Smooth muscle cell of the brain vasculature (primary cell): ENCODE measurements around the gene RPL19.

ENCODE experiments used
- DNase-seq: peaks from one replicate; pipeline ENCODE4 v3.0.0-alpha.2; 2012; ENCODE audit warnings: low read depth, low spot score

The RPL19 gene

DNA sequence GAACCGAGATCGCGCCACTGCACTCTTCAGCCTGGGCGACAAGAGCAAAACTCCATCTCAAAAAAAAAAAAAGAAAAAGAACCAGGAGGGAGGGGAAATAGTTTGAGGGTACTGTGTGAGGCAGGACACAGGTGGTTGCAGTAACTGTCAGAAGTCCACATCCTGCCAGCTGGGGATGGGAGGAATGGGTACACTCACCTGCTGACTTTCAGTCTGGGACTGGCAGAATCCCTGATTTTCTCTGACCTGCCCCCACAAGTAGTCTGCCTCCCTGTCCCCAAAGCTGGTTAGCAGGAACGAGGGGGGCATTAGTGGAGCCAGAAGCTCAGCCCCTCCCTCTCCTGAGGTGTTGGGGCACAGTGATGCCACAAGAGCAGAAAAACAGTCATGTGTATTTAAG lies 27.0 kb upstream of the RPL19 start:
- no peak for DNase-seq

GRCh38 chr17:39173526-39174274 lies 26.4 kb upstream of the RPL19 start:
- no peak for DNase-seq

DNA sequence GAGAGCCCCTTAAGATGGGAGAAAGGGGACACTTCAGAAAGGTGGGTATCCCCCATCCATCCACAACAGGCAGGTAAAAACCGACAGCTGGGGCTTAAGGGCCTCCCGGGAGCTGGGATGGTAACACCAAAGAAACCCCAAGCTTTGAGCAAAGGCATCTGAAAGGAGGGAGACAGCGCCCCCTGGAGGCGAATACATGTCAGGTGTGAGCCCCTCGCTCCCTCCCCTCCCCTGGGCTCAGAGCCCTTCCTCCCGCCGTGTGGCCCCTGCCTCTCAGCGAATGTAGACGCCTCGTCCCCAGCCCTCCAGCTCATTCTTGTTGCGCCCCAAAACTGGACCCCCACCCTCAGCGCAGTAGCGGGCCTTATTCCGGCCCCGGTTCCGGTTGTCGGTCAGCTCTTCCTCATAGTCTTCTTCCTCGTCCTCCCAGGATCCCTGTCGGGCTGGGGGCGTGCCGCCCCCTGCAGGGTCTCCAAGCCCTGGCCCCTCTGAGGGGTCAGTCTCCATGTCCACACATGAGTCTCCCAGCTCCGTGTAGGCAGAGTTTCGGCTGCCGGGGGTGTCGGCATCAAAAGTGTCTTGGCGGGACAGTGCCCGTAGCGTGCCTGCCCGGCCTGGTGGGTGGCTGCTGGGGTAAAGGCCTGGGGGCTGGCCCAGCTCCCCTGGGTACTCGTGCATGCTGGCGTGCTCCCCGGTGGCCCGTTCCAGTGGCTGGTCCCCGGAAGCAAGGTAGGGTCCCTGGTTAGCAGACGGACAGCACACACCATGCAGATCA lies 25.0 kb upstream of the RPL19 start:
- no peak for DNase-seq

DNA sequence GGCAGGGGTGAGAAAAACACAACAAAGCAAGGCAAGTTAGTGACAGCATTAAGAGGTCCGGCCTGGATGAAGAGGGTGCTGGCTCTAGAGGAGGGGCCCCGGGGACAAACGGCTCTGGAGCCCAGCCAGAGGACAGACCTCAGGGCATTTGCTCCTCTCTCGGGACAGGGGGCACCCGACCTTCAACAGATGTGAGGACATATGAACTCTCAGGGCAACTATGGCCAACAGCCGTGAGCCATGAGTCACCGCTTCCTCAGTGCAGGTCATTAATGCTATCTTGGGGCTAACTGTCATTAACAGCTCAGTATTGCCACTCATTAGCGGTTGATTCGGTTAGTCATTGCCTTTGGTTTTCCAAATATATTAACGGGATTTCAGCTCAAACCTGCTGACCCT lies 24.4 kb upstream of the RPL19 start:
- DNase-seq, result no peak

GRCh38 chr17:39177256-39177655 lies 22.8 kb upstream of the RPL19 start:
- DNase-seq, result no peak

DNA sequence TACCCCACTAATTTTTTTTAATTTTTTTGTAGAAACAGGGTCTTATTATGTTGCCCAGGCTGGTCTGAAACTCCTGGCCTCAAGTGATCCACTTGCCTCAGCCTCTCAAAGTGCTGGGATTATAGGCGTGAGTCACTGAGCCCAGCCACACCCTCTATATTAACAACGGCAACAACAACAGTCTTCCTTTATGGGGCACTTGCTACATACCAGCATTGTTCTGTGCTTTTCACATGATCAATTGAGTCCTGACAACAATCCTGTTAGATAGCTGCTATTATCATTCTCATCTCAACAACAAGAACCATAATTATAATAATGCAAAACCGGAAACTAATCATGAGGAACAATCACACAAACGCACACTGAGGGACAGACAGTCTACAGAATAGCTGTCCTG lies 21.5 kb upstream of the RPL19 start:
- DNase-seq, result no peak

- no peak for DNase-seq
Observed at GRCh38 chr17:39181303-39181702, 18.8 kb upstream of the RPL19 start.

DNA sequence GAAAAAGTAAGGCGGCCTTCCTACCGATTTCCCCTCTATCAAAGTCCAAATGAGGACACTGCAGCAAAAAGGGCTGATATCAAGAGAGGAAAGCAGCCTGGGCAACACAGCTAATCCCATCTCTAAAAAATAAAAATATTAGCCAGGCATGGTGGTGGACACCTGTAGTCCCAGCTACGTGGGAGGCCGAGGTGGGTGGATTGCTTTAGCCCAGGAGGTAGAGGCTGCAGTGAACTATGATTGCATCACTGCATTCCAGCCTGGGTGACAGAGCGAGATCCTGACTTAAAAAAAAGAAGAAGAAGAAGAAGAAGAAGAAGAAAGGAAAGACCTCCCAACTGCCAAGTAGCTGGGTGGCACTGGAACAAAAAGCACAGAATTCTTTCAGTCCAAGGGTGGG lies 17.0 kb upstream of the RPL19 start:
- no peak for DNase-seq

DNA sequence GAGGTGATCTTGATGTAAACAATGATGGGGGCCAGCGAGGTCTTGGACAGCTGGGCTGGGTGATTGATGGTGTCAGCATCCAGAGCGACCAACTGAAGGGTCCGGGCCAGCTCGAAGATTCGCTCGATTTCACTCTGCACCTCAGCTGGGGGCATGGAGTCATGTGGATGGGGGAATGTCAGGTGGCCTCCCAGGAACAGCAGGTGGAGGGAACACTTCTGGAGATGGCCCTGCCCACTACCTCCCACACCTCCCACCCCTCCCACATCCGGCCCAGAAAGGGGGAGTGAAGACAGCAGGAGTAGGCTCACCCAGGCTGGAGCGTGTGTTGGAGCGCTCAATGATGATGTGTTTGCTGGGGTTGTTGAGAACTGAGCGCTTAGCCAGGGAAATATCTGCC lies 16.4 kb upstream of the RPL19 start:
- DNase-seq, result no peak

GRCh38 chr17:39186481-39187002 lies 13.5 kb upstream of the RPL19 start:
- no peak for DNase-seq

- no peak for DNase-seq
Observed at GRCh38 chr17:39187152-39187830, 12.8 kb upstream of the RPL19 start.

GRCh38 chr17:39191750-39192510 lies 8.2 kb upstream of the RPL19 start:
- DNase-seq, result no peak

DNA sequence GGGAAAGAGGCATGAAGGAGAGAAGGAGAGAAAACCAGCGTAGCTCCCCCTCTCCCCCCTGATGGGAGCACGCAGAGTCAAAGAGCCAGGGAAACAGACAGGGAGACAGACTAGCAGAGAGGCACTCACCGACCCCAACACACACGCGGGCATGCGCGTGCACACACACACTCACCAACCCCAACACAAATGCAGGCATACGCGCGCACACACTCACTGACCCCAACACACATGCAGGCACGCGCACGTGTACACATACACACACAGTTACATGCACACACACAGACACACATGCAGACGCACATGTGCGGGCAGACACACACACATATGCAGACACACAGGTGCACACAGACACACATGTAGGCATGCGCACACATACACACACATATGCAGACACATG lies 7.2 kb upstream of the RPL19 start:
- no peak for DNase-seq

DNA sequence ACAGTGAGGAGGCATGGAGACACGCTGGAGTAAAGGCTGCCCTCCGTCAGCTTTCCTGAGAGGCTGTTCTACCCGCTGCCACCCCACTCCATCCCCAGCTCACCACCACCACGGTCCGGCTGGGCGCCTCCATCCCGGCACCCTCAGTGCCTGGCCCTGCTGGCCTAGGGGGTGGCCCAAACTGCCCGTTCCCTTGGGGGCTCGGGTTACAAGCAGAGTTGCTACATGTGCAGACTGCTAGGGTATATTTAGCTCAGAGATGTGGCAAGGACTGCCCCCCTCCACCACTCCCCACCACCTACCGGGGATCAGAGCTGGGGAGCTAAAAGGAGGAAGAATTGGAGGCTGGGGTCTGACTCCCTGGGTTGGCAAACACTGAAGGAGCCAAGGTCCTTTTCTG lies 6.7 kb upstream of the RPL19 start:
- no peak for DNase-seq

DNA sequence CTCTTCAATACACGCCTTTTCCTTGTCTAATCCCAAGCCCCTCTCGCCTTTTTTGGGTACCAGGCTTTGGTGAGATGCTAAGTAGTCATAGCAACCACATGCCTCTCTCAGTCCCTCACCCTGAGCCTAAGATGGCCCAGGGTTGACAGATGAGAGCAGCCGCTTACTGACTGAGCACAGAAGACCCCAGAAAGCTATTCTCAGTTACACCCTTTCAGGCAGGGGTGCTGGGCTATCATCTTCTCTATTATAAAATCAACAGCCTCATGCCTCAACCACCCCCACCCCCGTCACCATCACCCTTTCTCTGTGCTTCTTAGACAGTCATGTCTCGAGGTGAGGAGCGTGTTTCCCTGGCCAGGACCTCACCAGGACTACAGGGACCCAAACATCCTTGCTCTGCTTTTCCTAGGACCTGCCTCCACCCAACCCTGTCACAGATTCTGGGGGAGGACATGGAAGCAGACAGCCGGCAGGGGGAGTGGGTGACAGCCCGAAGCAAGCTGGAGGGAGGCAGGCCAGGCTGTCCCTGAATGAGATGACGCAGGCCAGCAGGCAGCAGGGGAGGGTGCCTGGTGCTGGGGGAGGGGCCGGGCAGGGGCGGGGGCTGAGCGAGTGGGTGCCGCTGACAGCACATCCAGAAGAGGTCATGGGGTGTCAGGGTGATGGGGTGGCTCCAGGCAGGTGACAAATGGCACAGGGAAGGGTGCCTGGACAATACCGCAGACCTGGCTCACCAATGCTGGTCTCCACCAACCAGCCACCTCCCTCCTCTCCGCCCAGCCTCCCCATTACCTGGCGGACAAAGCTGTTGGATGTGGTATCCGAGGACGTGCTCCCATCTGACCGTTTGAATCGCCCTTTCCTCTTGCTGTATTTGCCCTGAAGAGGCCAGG lies 5.7 kb upstream of the RPL19 start:
- no peak for DNase-seq

DNA sequence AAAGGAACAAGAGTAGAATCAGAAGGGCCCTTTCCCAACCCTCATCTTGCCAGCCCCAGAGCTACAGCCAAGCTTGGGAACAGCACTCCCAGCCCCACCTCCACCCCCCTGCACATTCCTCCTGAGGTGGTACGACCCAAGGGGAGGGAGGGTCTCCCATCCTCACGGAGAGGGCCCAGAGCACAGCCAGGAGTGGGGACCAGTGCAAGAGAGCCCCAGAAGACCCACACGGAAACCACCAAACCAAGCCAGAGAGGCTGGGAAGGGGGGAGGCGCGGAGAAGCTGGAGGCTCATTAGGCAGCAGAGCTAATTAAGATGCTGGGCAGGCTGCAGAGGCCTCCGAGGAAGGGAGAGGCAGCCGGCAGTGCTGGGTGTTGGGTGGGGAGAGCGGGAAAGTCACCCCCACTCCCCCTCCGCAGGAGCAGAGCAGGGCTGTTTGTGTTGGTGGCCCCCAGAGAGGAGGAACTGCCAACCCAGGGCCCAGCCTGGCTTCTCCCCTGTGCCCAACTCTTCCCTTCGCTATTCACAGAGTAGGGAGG lies 5.0 kb upstream of the RPL19 start:
- no peak for DNase-seq

DNA sequence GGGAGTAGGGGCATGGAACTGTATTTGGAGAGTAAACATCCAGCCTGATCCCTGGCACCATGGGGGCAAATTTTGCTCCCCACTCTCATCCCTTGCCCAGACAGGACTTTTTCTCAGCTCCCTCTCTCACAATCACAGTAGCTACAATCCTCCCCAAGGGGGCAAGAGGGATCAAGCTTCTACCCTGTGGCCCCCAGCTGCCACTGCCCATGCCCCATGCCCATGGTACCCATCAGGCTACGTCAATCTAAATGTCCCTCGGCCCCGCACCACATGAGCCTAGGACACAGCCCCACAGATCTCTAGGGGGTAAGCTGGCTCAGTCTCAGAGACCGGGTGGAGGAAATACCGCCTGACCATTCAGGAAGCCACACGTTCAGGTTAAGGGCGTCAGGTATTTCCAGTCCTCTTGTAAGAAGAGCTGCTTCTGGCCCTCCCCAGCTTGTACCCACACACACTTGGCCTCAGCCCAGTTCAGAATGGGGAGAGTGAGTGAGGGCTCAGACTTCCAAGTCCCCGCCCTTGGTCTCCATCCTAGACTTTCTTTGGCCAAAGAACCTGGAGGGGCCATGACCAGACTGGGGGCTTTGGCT lies 4.4 kb upstream of the RPL19 start:
- no peak for DNase-seq

GRCh38 chr17:39196241-39196807 lies 3.8 kb upstream of the RPL19 start:
- no peak for DNase-seq

- no peak for DNase-seq
Observed at GRCh38 chr17:39196808-39197291, 3.2 kb upstream of the RPL19 start.
